Inflammatory macrophage treated with lipopolysaccharide for 1 hour (primary cell): ENCODE measurements around the gene USP38.
"Not testable (repeated sequence)": the region's sequence is repeated elsewhere in the genome, so short reads cannot be mapped to it uniquely, and the experiment has no call there.

Source experiments
- DNase-seq, 2 donors: peaks; one replicate each; pipeline ENCODE4 v3.0.0-alpha.2; 2020 to 2022

The USP38 gene

GRCh38 chr4:143184503-143185252 lies at the start of gene USP38:
USP38 (plus strand) TSS chr4:143184917; CDS start chr4:143185451, 534 bp downstream.
- peak; percentile 87 to 97 for DNase-seq

- no peak for DNase-seq
Measured at GRCh38 chr4:143135358-143135757, 49.4 kb upstream of the USP38 start.

- DNase-seq, result no peak
Measured at GRCh38 chr4:143140696-143141095, 44.0 kb upstream of the USP38 start.

- DNase-seq, result no peak
Measured at GRCh38 chr4:143148521-143148920, 36.2 kb upstream of the USP38 start.

- no peak for DNase-seq
Measured at GRCh38 chr4:143156853-143157252, 27.9 kb upstream of the USP38 start.

GRCh38 chr4:143163614-143164013 lies 21.1 kb upstream of the USP38 start:
- DNase-seq, result no peak

GRCh38 chr4:143166722-143167121 lies 18.0 kb upstream of the USP38 start:
- DNase-seq, result not testable (repeated sequence)

- no peak for DNase-seq
Measured at GRCh38 chr4:143178923-143179322, 5.8 kb upstream of the USP38 start.

- peak in 1 of 2 donors; percentile 17 for DNase-seq
Measured at GRCh38 chr4:143183513-143184216, 1.1 kb upstream of the USP38 start.

GRCh38 chr4:143184217-143184502 lies 557 bp upstream of the USP38 start:
- DNase-seq, result no peak

GRCh38 chr4:143185253-143186107 lies 763 bp downstream of the USP38 start:
- peak in 1 of 2 donors; percentile 6 for DNase-seq

- DNase-seq, result peak in 1 of 2 donors; percentile 44
Measured at GRCh38 chr4:143186212-143186611, 1.5 kb downstream of the USP38 start.

- peak; percentile 2 to 17 for DNase-seq
Measured at GRCh38 chr4:143186649-143187048, 1.9 kb downstream of the USP38 start.

- DNase-seq, result peak in 1 of 2 donors; percentile 4
Measured at GRCh38 chr4:143188136-143189088, 3.7 kb downstream of the USP38 start.

- no peak for DNase-seq
Measured at GRCh38 chr4:143189528-143189927, 4.8 kb downstream of the USP38 start.

GRCh38 chr4:143195581-143195980 lies 10.9 kb downstream of the USP38 start:
- no peak for DNase-seq

- DNase-seq, result no peak
Measured at GRCh38 chr4:143196323-143196722, 11.6 kb downstream of the USP38 start.

GRCh38 chr4:143199503-143199902 lies 14.8 kb downstream of the USP38 start:
- no peak for DNase-seq

- peak in 1 of 2 donors; percentile 45 for DNase-seq
Measured at GRCh38 chr4:143202824-143203223, 18.1 kb downstream of the USP38 start.

GRCh38 chr4:143203577-143203976 lies 18.9 kb downstream of the USP38 start:
- no peak for DNase-seq

- DNase-seq, result no peak
Measured at GRCh38 chr4:143207555-143207954, 22.8 kb downstream of the USP38 start.

GRCh38 chr4:143212566-143212965 lies 27.8 kb downstream of the USP38 start:
- no peak for DNase-seq
